Measurements from ENCODE around the gene PLEKHJ1.

PLEKHJ1 gene

GRCh38 chr19:2237051-2237868 is 1.1 kb upstream of the PLEKHJ1 start:
- Histone ChIP-seq H3K4me3 (ENCODE audit: low read length) (peak overlapping the region; percentile 92), H3K36me3 (ENCODE audit: insufficient read depth, low read depth, low read length) (peaks cover 42% of the 10 kb centered on the region), H3K4me1 (ENCODE audit: insufficient read depth, low read length) (peaks cover 21% of the 10 kb centered on the region), H3K9me3 (ENCODE audit: insufficient read depth, low read depth, low read length) (no peaks in the 10 kb centered on the region), H3K9ac (ENCODE audit: low read depth, low read length) (peak overlapping the region; percentile 94), H3K27me3 (ENCODE audit: insufficient read depth, low read length) (no peaks in the 10 kb centered on the region), H3K27ac (ENCODE audit: low read length) (peak overlapping the region; percentile 59)

GRCh38 chr19:2236064-2236313 is 140 bp downstream of the PLEKHJ1 start:
- H3K9ac ChIP-seq (ENCODE audit: low read depth, low read length) = peak overlapping the region; percentile 94; the same call in 1 of the 2 replicates
- peaks cover 31% of the 10 kb centered on the region for H3K36me3 ChIP-seq (ENCODE audit: insufficient read depth, low read depth, low read length)
- peaks cover 21% of the 10 kb centered on the region for H3K4me1 ChIP-seq (ENCODE audit: insufficient read depth, low read length)
- H3K9me3 ChIP-seq (ENCODE audit: insufficient read depth, low read depth, low read length) = no peaks in the 10 kb centered on the region
- H3K4me3 ChIP-seq (ENCODE audit: low read length) = peak overlapping the region; percentile 92; the same call in 1 of the 2 replicates
- no peaks in the 10 kb centered on the region for H3K27me3 ChIP-seq (ENCODE audit: insufficient read depth, low read length)
- no peak overlapping the region for H3K27ac ChIP-seq (ENCODE audit: low read length)

GRCh38 chr19:2235381-2236063 is 607 bp downstream of the PLEKHJ1 start:
- H3K4me3 ChIP-seq (ENCODE audit: low read length) = peak overlapping the region; percentile 92
- H3K9ac ChIP-seq (ENCODE audit: low read depth, low read length) = peak overlapping the region; percentile 94
- H3K27me3 ChIP-seq (ENCODE audit: insufficient read depth, low read length) = no peaks in the 10 kb centered on the region
- peaks cover 19% of the 10 kb centered on the region for H3K4me1 ChIP-seq (ENCODE audit: insufficient read depth, low read length)
- no peak overlapping the region for H3K27ac ChIP-seq (ENCODE audit: low read length)
- H3K9me3 ChIP-seq (ENCODE audit: insufficient read depth, low read depth, low read length) = no peaks in the 10 kb centered on the region
- H3K36me3 ChIP-seq (ENCODE audit: insufficient read depth, low read depth, low read length) = peaks cover 27% of the 10 kb centered on the region

- Histone ChIP-seq H3K4me1 (ENCODE audit: insufficient read depth, low read length) (peaks cover 15% of the 10 kb centered on the region), H3K4me3 (ENCODE audit: low read length) (peak overlapping the region; percentile 92), H3K27me3 (ENCODE audit: insufficient read depth, low read length) (no peaks in the 10 kb centered on the region), H3K9ac (ENCODE audit: low read depth, low read length) (peak overlapping the region; percentile 94), H3K27ac (ENCODE audit: low read length) (no peak overlapping the region), H3K9me3 (ENCODE audit: insufficient read depth, low read depth, low read length) (no peaks in the 10 kb centered on the region), H3K36me3 (ENCODE audit: insufficient read depth, low read depth, low read length) (peaks cover 25% of the 10 kb centered on the region)
These were observed 1.1 kb downstream of the PLEKHJ1 start for GRCh38 chr19:2234996-2235380.

GRCh38 chr19:2233601-2234280 is 2.4 kb downstream of the PLEKHJ1 start:
- no peaks in the 10 kb centered on the region for H3K27me3 ChIP-seq (ENCODE audit: insufficient read depth, low read length)

GRCh38 chr19:2232286-2233151 is 3.6 kb downstream of the PLEKHJ1 start:
- no peaks in the 10 kb centered on the region for H3K4me1 ChIP-seq (ENCODE audit: insufficient read depth, low read length)
- H3K9ac ChIP-seq (ENCODE audit: low read depth, low read length) = no peak overlapping the region
- no peak overlapping the region for H3K27ac ChIP-seq (ENCODE audit: low read length)
- no peaks in the 10 kb centered on the region for H3K9me3 ChIP-seq (ENCODE audit: insufficient read depth, low read depth, low read length)
- peaks cover 31% of the 10 kb centered on the region for H3K36me3 ChIP-seq (ENCODE audit: insufficient read depth, low read depth, low read length)
- H3K27me3 ChIP-seq (ENCODE audit: insufficient read depth, low read length) = no peaks in the 10 kb centered on the region
- no peak overlapping the region for H3K4me3 ChIP-seq (ENCODE audit: low read length)

More at GRCh38 chr19:2233601-2234280, 2.4 kb downstream of the PLEKHJ1 start:
- Histone ChIP-seq H3K4me1 (ENCODE audit: insufficient read depth, low read length) (peaks cover 7% of the 10 kb centered on the region), H3K36me3 (ENCODE audit: insufficient read depth, low read depth, low read length) (peaks cover 32% of the 10 kb centered on the region), H3K27ac (ENCODE audit: low read length) (no peak overlapping the region), H3K9ac (ENCODE audit: low read depth, low read length) (no peak overlapping the region), H3K4me3 (ENCODE audit: low read length) (no peak overlapping the region), H3K9me3 (ENCODE audit: insufficient read depth, low read depth, low read length) (no peaks in the 10 kb centered on the region)

GRCh38 chr19:2231621-2232221 is 4.4 kb downstream of the PLEKHJ1 start:
- Histone ChIP-seq H3K9ac (ENCODE audit: low read depth, low read length) (no peak overlapping the region), H3K36me3 (ENCODE audit: insufficient read depth, low read depth, low read length) (peaks cover 31% of the 10 kb centered on the region), H3K9me3 (ENCODE audit: insufficient read depth, low read depth, low read length) (no peaks in the 10 kb centered on the region), H3K4me3 (ENCODE audit: low read length) (no peak overlapping the region), H3K4me1 (ENCODE audit: insufficient read depth, low read length) (no peaks in the 10 kb centered on the region), H3K27ac (ENCODE audit: low read length) (no peak overlapping the region), H3K27me3 (ENCODE audit: insufficient read depth, low read length) (no peaks in the 10 kb centered on the region)

GRCh38 chr19:2230807-2231533 is 5.2 kb downstream of the PLEKHJ1 start:
- no peaks in the 10 kb centered on the region for H3K27me3 ChIP-seq (ENCODE audit: insufficient read depth, low read length)
- H3K9ac ChIP-seq (ENCODE audit: low read depth, low read length) = no peak overlapping the region
- peaks cover 38% of the 10 kb centered on the region for H3K36me3 ChIP-seq (ENCODE audit: insufficient read depth, low read depth, low read length)
- H3K4me1 ChIP-seq (ENCODE audit: insufficient read depth, low read length) = no peaks in the 10 kb centered on the region
- H3K27ac ChIP-seq (ENCODE audit: low read length) = no peak overlapping the region
- H3K4me3 ChIP-seq (ENCODE audit: low read length) = no peak overlapping the region
- H3K9me3 ChIP-seq (ENCODE audit: insufficient read depth, low read depth, low read length) = no peaks in the 10 kb centered on the region

- Histone ChIP-seq H3K9me3 (ENCODE audit: insufficient read depth, low read depth, low read length) (no peaks in the 10 kb centered on the region), H3K27ac (ENCODE audit: low read length) (no peak overlapping the region), H3K36me3 (ENCODE audit: insufficient read depth, low read depth, low read length) (peaks cover 46% of the 10 kb centered on the region), H3K27me3 (ENCODE audit: insufficient read depth, low read length) (no peaks in the 10 kb centered on the region), H3K4me1 (ENCODE audit: insufficient read depth, low read length) (no peaks in the 10 kb centered on the region), H3K4me3 (ENCODE audit: low read length) (no peak overlapping the region), H3K9ac (ENCODE audit: low read depth, low read length) (no peak overlapping the region)
These were observed 6.0 kb downstream of the PLEKHJ1 start for GRCh38 chr19:2230033-2230531.

- peaks cover 52% of the 10 kb centered on the region for H3K36me3 ChIP-seq (ENCODE audit: insufficient read depth, low read depth, low read length)
- no peak overlapping the region for H3K4me3 ChIP-seq (ENCODE audit: low read length)
- H3K9ac ChIP-seq (ENCODE audit: low read depth, low read length) = no peak overlapping the region
- H3K9me3 ChIP-seq (ENCODE audit: insufficient read depth, low read depth, low read length) = no peaks in the 10 kb centered on the region
- H3K4me1 ChIP-seq (ENCODE audit: insufficient read depth, low read length) = no peaks in the 10 kb centered on the region
- no peak overlapping the region for H3K27ac ChIP-seq (ENCODE audit: low read length)
- H3K27me3 ChIP-seq (ENCODE audit: insufficient read depth, low read length) = no peaks in the 10 kb centered on the region
These were observed 6.8 kb downstream of the PLEKHJ1 start for GRCh38 chr19:2229103-2230032.

Data from iPS-20b (cell line).